ENCODE data around the gene CORO1C.

Gene CORO1C

GRCh38 chr12:108731105-108731865 is at the start of gene CORO1C:
TSS of gene CORO1C (minus strand) at chr12:108731518. CDS start at chr12:108701318, 30,200 bp downstream.
- CTCF ChIA-PET, result interaction anchor here (0.6 to 1.2 kb wide), 2 partner anchors 14 to 35 kb away, joined by 3 to 4 read pairs; no protein-coding TSS in a partner anchor
- peak; percentile 86 for TF ChIP-seq CTCF (conservative IDR thresholded peaks at IDR 0.05; ENCODE audit: low read depth)
- POLR2A ChIA-PET (ENCODE audit: low non-redundant PET), result interaction anchor here (0.5 to 0.6 kb wide), 2 partner anchors 86 to 492 kb away, joined by 4 read pairs; no protein-coding TSS in a partner anchor
- peak; percentile 95 for DNase-seq (ENCODE audit: low spot score)
- H3K27ac ChIP-seq, result peak within 1 kb of the TSS; percentile 98

- CTCF ChIA-PET, result interaction anchor here (1.2 kb wide), 1 partner anchor 119 kb away, joined by 3 read pairs; no protein-coding TSS in a partner anchor
- TF ChIP-seq CTCF (conservative IDR thresholded peaks at IDR 0.05; ENCODE audit: low read depth), result no peak
- H3K27ac ChIP-seq, result peak overlapping the region; percentile 51
- POLR2A ChIA-PET (ENCODE audit: low non-redundant PET), result no interaction called here
- DNase-seq (ENCODE audit: low spot score), result no peak
Observed at GRCh38 chr12:108779998-108780688, 48.8 kb upstream of the CORO1C start.

- ChIA-PET CTCF (no interaction called here), POLR2A (ENCODE audit: low non-redundant PET) (no interaction called here)
- no peak for TF ChIP-seq CTCF (conservative IDR thresholded peaks at IDR 0.05; ENCODE audit: low read depth)
- DNase-seq (ENCODE audit: low spot score), result no peak
- H3K27ac ChIP-seq, result no peak overlapping the region
Observed at GRCh38 chr12:108778053-108778452, 46.7 kb upstream of the CORO1C start.

- peak overlapping the region; percentile 50 for H3K27ac ChIP-seq
- ChIA-PET POLR2A (ENCODE audit: low non-redundant PET) (no interaction called here), CTCF (no interaction called here)
- no peak for TF ChIP-seq CTCF (conservative IDR thresholded peaks at IDR 0.05; ENCODE audit: low read depth)
- DNase-seq (ENCODE audit: low spot score), result no peak
Observed at GRCh38 chr12:108777156-108777555, 45.8 kb upstream of the CORO1C start.

GRCh38 chr12:108773798-108774788 is 42.8 kb upstream of the CORO1C start:
- CTCF ChIA-PET, result interaction anchor here (0.6 kb wide), 1 partner anchor 156 kb away, joined by 3 read pairs; no protein-coding TSS in a partner anchor
- peak overlapping the region; percentile 91 for H3K27ac ChIP-seq
- peak; percentile 86 for DNase-seq (ENCODE audit: low spot score)
- POLR2A ChIA-PET (ENCODE audit: low non-redundant PET), result no interaction called here
- TF ChIP-seq CTCF (conservative IDR thresholded peaks at IDR 0.05; ENCODE audit: low read depth), result no peak
